GM19372 (cell line): Measurements from ENCODE around the gene SLC39A8.

ENCODE experiments used
- ATAC-seq: cut with Tn5 transposase; IDR thresholded peaks from one replicate; pipeline ENCODE4 v1.9.1; 2021; ENCODE audit warnings: mild to moderate bottlenecking, low read depth, moderate library complexity; ENCODE audit not compliant: unreplicated experiment

Gene SLC39A8

GRCh38 chr4:102342404-102343074 is 2.7 kb downstream of the SLC39A8 start:
- no peak for ATAC-seq

GRCh38 chr4:102341201-102341600 is 4.1 kb downstream of the SLC39A8 start:
- no peak for ATAC-seq

- no peak for ATAC-seq
Measured at GRCh38 chr4:102339018-102339417, 6.3 kb downstream of the SLC39A8 start.

GRCh38 chr4:102338405-102338804 is 6.9 kb downstream of the SLC39A8 start:
- no peak for ATAC-seq

- ATAC-seq, result no peak
Measured at GRCh38 chr4:102335616-102336015, 9.7 kb downstream of the SLC39A8 start.

- ATAC-seq, result no peak
Measured at GRCh38 chr4:102334624-102335023, 10.7 kb downstream of the SLC39A8 start.

- ATAC-seq, result no peak
Measured at GRCh38 chr4:102333787-102334186, 11.5 kb downstream of the SLC39A8 start.

GRCh38 chr4:102328045-102328444 is 17.2 kb downstream of the SLC39A8 start:
- no peak for ATAC-seq

GRCh38 chr4:102326951-102327350 is 18.3 kb downstream of the SLC39A8 start:
- no peak for ATAC-seq

GRCh38 chr4:102324730-102325129 is 20.6 kb downstream of the SLC39A8 start:
- ATAC-seq, result no peak

- no peak for ATAC-seq
Measured at GRCh38 chr4:102322736-102323135, 22.5 kb downstream of the SLC39A8 start.

GRCh38 chr4:102321260-102321995 is 23.9 kb downstream of the SLC39A8 start:
- peak; percentile 79 for ATAC-seq

- no peak for ATAC-seq
Measured at GRCh38 chr4:102319594-102319993, 25.7 kb downstream of the SLC39A8 start.

GRCh38 chr4:102318526-102318925 is 26.8 kb downstream of the SLC39A8 start:
- ATAC-seq, result no peak

GRCh38 chr4:102318105-102318504 is 27.2 kb downstream of the SLC39A8 start:
- no peak for ATAC-seq

GRCh38 chr4:102317459-102317858 is 27.8 kb downstream of the SLC39A8 start:
- no peak for ATAC-seq

GRCh38 chr4:102316585-102316984 is 28.7 kb downstream of the SLC39A8 start:
- ATAC-seq, result no peak

GRCh38 chr4:102315532-102315931 is 29.8 kb downstream of the SLC39A8 start:
- no peak for ATAC-seq

- ATAC-seq, result no peak
Measured at GRCh38 chr4:102312417-102312816, 32.9 kb downstream of the SLC39A8 start.

- ATAC-seq, result no peak
Measured at GRCh38 chr4:102311912-102312311, 33.4 kb downstream of the SLC39A8 start.

- ATAC-seq, result no peak
Measured at GRCh38 chr4:102311407-102311806, 33.9 kb downstream of the SLC39A8 start.
